ENCODE results near the gene ME3.
"Not testable (repeated sequence)": the region's sequence is repeated elsewhere in the genome, so short reads cannot be mapped to it uniquely, and the experiment has no call there.

Gene ME3

DNA sequence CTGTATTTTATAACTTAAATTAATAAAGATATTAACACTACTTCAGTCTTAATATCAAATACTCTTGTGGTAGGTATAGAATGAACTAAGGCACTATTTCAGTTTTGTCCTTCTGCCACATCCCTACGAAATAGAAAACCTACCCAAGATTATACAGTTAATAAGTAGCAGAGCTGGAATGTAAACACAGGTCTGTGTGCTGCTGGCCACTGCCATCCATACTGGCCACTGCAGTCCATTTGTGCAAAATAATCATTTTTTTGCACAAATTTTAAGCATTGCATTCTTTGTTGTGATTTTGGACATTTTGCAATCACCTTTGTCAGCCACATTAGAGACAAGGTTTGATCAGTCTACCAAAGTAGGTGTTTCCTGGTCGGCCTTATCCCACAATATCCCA lies 91.9 kb downstream of the ME3 start:
- DNase-seq, result no peak

- DNase-seq, result no peak
Observed at GRCh38 chr11:86579406-86579731, 93.0 kb downstream of the ME3 start.

DNA sequence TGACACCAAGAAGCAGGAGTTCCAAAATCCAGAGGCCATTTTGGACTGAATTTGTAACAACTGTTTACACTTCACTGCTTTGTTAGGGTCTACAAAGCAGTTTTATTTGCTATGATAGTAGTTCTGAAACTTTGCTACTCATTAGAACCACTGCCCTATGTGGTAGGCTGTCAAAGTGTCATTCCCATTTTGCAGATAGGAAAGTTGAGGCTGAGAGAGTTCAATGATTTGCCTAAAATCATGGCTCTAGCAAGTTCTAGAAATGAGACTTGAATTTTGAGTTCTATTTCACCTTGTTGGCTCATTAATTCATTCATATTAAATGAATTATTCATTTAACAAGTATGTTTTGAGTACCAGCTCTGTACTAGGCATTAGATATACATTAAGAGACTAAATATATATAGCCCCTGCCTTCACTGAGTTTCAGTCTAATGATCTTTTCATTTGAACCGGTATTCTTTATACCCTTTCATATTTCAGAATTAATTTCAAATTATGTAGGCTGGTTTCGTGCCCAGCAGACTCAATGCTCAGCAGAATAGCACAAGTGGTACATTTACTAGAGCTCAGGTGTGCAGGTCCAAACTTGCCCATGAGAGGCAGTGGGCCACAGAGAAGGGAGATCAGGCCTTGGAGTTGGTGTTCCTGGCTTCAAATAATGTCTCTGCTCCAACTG lies 93.5 kb downstream of the ME3 start:
- no peak for DNase-seq

GRCh38 chr11:86577644-86578636 lies 94.5 kb downstream of the ME3 start:
- DNase-seq, result no peak

DNA sequence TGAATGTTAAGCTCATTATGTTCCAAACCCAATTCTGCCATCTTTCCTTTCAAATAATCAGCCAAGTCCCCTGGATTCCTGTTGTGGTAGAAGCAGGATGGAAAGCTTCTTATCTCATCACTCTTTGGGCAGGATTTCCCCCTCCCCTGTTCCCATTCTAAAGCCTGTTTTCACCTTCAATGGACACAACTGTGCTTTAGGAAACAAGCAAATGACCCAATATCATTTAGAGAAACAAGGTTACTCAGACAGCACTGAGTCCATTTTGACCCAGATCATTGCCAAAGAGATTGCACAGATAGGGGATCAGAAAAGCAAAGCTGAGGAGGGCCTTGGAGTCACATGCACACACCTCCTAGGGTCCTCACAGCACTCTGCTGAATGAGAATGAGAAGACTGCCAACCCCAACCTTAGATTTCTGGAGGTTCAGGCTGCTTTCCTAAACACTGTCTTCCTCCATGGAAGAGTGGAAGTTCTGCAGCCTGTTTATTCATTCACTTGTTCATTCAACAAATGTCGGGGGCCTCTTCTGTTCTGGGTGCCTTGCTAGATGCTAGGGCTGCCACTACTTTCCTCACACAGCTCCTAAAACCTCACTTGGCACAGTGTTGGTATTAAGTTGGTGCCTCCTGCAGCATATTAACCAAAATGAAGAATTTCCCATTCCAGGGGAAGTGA lies 95.3 kb downstream of the ME3 start:
- DNase-seq, result no peak

DNA sequence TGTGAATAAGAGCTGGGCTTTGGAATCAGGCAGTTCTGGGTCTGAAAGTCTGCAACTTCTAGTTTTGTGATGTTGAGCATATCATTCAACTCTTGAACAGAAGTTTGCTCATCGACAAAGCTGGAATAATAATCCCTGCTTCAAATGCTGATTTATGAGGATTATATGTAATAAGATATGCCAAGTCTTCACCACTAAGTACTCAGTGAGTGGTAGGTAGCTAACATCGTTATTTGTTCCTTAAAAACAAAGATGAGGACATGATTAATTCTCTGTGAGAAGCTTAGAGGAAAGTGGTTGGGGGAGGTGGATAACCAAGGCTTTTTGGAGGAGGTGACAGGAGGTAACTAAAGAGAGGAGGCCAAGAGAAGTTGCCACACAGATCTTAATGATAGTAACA lies 96.5 kb downstream of the ME3 start:
- DNase-seq, result no peak

DNA sequence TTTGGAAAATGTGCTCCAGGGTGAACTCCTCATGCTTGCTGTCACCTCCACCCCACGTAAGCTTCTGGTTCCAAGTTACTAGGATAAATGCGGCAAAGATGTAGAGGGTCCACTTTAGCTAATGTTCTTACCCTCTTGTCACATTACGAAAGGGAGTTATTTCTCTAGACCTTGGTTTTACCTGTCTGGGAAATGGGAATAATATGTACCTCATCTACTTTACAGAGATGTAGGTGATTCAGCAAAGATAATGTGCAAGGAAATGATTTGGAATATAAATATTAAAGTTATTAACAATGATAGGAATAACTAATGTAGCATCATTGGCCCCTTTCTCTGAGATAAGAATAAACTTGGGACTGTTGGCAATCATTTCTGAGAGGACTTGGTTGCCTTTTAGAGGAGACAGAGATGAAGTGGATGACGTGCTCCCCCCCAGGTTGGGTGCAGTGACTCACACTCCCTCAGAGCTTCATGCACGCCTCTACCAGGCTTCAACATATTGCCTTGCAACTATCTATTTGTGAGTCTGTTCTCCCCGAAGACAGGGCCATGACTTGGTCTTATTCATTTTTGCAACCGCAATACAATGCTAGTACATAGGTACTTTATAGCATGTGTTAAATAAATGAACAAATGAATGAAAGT lies 97.1 kb downstream of the ME3 start:
- DNase-seq, result no peak

DNA sequence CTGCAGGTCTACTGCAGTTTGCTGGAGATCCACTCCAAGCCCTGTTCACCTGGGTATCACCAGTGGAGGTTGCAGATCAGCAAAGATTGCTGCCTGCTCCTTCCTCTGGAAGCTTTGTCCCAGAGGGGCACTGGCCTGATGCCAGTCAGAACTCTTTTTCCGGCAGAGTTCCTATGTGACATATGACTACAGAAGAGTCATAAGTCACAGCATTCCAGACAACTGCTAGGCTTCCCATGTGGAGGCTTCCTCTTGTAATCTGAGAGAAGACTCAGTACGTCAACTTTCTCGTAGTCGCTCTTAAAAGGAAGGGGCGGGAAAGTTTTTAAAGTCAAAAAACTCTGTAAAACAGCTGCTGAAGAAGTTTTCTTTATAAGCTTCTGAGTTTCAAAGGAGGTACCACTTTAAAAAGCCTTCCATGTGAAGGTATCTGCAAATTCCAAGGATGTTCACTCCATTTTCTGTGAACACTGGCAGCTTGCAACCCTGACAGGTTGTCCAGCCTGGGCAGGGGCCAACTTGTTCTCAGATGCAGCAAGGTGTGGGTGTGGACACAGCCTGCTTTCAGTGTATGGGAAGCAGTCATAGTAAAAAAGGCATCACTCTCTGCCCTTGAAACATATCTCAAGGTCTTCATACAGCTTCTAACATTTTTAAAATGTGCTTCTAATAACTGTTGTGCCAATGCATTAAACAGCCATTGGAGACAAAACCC lies 97.8 kb downstream of the ME3 start:
- no peak for DNase-seq

DNA sequence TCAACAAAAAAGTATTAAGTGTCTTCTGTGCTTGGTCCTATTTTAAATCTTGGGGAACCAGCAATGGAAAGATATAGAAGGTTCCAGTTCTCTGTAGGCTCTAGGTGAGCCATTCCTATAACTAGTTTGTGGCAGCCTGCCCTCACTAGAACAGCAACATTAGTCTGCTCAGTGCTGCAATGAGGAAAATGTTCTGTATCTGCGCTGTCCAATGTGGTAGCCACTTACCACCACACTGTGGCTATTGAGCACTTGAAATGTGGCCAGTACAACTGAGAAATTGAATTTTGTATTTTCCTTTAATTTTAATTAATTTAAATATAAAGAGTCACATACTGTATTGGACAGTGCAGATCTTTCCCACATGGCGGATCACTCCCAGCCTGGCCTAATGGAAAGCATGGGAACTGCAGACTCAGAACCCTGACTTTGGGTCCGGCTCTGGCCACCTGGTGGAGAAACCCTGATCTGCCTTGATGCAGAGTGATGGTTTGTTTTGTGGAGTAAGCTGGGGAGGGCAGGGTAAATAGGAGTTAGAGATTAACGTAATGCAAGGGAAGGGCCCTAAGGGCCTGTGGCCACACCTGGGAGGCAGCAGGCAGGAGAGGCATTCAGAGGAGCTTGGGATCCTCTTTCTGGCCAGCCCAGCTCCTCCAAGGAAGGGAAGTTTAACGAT lies 101.0 kb downstream of the ME3 start:
- DNase-seq, result no peak

DNA sequence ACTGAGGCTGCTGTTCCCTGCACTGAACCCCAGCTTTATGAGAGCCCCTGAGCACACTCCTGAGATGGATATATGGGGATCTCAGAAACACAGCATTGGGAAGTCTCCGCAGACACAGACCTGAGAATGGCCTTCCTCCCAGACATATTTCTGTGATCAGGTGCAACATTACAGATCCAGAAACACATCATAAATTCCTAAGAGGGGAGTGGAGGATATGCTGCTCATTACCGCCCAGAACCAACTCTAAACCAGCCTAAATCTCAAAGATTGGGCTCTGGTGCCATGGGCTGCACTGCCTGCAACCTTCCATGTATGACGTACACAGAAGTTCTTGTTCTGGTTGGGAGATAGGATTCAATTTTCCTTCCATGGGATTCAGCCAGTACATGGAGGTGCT lies 102.0 kb downstream of the ME3 start:
- no peak for DNase-seq

DNA sequence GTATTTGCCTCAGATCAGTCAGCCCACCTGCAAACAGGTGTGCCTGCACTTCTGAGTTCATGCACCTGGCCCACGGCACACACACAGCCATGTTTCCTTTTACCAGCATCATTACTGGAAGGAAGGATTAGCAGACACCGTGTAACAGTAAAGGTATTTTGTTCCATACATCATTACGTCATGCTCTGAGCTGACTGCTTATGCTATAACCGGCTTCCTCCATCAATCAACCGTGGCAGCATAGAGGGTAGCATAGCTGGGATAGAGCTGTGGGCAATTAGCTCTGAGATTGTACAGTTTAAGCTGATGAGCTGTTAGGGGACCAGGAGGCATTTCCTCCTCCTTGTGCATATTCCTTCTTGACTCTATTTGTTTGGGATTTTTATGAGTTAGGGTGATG lies 102.4 kb downstream of the ME3 start:
- no peak for DNase-seq

- DNase-seq, result no peak
Observed at GRCh38 chr11:86569109-86569508, 103.3 kb downstream of the ME3 start.

DNA sequence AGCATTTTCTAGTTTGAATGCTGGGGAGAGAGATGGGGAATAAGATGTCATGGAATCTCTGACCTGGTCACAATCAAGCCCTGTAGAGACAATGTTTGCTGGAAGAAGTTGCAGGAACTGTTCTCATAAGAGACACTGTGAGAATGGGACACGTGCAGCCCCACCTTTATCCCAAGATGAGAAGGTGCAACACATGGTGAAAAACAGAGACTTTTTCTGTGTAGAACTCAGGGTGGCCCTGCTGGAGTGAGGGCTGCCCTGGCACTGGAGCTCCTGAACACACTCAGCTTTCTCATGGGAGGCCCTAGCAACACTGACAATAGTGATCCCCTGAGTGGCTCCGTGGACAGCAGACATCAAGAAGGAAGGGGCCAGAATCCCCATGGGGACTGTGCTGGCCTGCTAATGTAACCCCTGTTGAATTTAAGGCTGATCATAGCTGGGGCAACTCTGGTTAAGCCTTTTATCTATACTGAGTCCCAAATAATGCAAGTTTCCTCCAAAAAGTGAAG lies 106.6 kb downstream of the ME3 start:
- DNase-seq, result no peak

DNA sequence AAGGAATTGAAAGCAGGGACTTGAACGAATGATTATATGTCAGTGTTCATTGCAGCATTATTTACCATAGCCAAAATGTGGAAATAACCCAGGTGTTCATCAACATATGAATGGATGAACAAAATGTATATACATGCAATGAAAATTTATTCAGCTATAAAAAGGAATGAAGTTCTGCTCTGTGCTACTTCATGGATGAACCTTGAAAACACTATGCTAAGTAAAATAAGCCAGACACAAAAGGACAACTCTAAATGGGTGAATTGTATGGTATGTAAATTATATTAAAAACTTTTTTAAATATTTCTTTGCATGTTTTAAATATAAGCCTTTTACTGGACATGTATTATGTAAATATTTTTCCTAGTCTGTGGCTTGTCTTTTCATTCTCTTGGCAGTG lies 107.0 kb downstream of the ME3 start:
- no peak for DNase-seq

- not testable (repeated sequence) for DNase-seq
Observed at GRCh38 chr11:86562842-86563241, 109.6 kb downstream of the ME3 start.

- no peak for DNase-seq
Observed at GRCh38 chr11:86559311-86559945, 113.0 kb downstream of the ME3 start.

DNA sequence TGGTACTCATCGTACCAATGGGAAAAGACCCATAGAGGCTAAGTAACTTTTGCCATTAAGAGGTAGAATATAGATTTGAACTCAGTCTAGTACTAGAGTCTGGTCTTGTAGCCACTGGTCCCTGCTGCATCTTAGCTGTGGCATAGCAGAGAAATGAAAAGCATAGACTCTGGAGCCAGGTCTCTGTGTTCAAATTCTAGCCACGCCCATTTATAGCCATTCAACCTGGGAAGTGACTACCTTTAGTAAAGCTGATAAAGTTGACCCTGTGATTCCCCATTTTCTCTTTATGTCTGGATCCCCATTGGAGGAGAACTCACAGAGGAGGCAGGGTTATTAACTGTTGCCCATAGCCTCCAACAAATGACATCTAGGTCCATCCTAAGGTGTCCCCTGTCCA lies 113.6 kb downstream of the ME3 start:
- no peak for DNase-seq

GRCh38 chr11:86558207-86558606 lies 114.2 kb downstream of the ME3 start:
- DNase-seq, result no peak

DNA sequence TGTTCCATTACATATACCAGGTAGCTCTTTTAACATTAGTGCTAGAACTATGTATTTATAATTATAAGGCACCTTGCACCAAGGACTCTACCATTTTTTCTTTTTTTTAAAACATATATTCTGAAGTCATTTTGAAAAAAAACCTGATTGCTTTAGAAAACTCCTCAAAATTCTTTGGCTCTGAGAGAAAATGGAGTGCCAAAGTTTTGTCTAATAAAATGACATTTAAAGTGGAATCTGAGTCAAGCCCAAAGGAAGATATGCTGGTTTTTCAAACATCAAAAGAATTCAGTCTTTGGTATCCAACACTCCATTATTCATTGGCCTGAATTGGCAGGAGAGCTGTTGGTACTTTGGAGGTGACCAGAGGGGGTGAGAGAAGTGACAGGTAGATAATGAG lies 116.5 kb downstream of the ME3 start:
- DNase-seq, result no peak

DNA sequence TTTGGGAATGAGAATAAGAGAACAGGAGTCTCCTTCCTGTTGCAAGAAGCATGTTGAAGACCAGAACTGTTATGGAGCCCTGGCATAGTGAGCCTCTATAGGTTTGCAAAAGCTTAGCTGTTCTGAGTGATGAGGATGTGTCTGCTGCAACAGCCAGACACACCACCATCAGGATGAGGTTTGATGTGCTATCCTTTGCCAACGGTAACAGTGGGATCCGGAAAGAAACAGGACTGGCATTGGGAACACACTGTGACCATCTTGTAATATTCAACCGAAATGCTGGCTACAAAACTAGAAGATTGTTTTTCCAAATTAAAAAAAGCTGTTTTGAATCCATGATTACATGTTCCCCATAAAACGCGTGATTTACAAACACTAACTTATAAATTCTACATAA lies 117.0 kb downstream of the ME3 start:
- no peak for DNase-seq

GRCh38 chr11:86553265-86553664 lies 119.2 kb downstream of the ME3 start:
- no peak for DNase-seq

All from DMS153 (cell line).